NCI-H345 (cell line): ENCODE measurements around the gene METTL17.

Source experiments
- DNase-seq: peaks from one replicate; lab custom pipeline; 2025; lab: John Stamatoyannopoulos, UW

The METTL17 gene

DNA sequence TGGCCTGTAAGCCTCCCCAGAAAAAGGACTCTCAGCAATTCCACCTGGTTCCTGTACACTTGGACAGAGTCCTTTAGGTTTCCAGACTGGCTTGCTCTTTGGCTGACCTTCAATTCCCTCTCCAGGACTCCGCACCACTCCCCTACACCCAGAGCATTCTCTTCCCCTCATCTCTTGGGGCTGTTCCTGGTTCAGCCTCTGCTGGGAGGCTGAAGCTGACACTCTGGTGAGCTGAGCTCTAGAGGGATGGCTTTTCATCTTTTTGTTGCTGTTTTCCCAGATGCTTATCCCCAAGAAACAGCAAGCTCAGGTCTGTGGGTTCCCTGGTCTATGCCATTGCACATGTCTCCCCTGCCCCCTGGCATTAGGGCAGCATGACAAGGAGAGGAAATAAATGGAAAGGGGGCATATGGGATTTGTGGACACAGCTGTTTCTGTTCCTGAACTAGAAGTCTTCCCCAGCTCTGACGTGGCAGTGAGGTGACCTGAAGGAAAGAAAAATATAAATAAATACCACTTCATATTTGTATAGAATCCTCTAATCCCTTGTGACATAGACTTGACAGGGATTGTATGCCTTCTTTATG lies 53.7 kb downstream of the METTL17 start:
- DNase-seq = no peak

DNA sequence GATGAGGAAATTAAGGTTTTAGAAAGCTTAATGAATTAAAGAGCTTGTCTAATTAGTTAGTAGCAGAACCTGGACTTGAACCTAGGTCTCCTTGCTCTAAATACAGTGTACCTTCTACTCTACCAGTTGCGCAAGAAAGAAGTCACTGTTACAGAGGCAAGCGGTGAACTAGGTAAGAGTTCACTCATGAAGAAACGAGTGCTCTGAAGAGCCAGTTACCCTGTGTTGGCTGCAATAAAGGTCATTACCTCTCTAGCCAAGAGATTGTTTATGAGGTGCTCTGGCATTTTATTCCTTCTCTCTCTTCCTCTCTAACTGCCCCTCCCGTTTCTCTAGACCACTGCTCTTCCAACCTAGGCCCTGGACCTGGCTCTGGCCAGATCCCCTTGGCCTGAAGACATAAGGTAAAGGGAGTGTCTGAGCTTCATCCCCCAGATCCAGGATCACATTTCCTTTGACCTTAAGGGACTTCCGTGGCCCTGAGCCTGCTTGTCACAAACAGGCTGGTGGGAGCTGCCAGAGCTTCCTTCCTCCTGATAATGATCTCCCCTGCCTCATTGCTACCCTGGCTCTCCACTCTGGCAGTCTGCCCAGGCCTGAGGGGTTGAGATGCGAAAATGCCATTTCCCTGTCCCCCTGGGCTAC lies 54.3 kb downstream of the METTL17 start:
- DNase-seq = no peak
